Mesendoderm (in vitro differentiated cells): Measurements from ENCODE around the gene MND1.
A peak's percentile ranks its signal among the peaks of the same experiment; 100 is the strongest.

Experiments
- DNase-seq: peaks from one replicate; pipeline ENCODE4 v3.0.0; 2013
- H2AK5ac ChIP-seq: 2 replicates; pipeline ENCODE4 v1.6.1; 2013; ENCODE audit warnings: low read length, inconsistent platforms
- H2BK120ac ChIP-seq: 2 replicates; pipeline ENCODE4 v1.6.1; 2013; ENCODE audit warnings: low read depth, mild to moderate bottlenecking, low read length, moderate library complexity, mixed read lengths
- H2BK15ac ChIP-seq: replicated peaks from 2 replicates; pipeline ENCODE4 v1.6.1; 2013; ENCODE audit warnings: low read depth, mild to moderate bottlenecking, moderate library complexity
- H2BK5ac ChIP-seq: 2 replicates; pipeline ENCODE4 v1.6.1; 2013; ENCODE audit warnings: low read length, inconsistent platforms
- H3K18ac ChIP-seq: 2 replicates; pipeline ENCODE4 v1.6.1; 2013; ENCODE audit warnings: mild to moderate bottlenecking, low read length, mixed read lengths
- H3K23ac ChIP-seq: one replicate; pipeline ENCODE4 v1.6.1; 2013; ENCODE audit warnings: low read length
- H3K27ac ChIP-seq: 2 replicates; pipeline ENCODE4 v1.5.1; 2013; ENCODE audit warnings: low read depth, mild to moderate bottlenecking, inconsistent platforms, low read length, moderate library complexity
- H3K27me3 ChIP-seq: 2 replicates; pipeline ENCODE4 v1.6.1; 2013; ENCODE audit warnings: low read length, control low read depth, mild to moderate bottlenecking, inconsistent platforms; ENCODE audit not compliant: insufficient read depth, poor library complexity
- H3K36me3 ChIP-seq: 2 replicates; pipeline ENCODE4 v1.6.1; 2013; ENCODE audit warnings: low read length, inconsistent platforms; ENCODE audit not compliant: control insufficient read depth, insufficient read depth
- H3K4ac ChIP-seq: one replicate; pipeline ENCODE4 v1.6.1; 2013; ENCODE audit warnings: low read depth, mild to moderate bottlenecking, low read length, moderate library complexity
- H3K4me1 ChIP-seq: 2 replicates; pipeline ENCODE4 v1.6.1; 2013; ENCODE audit warnings: low read depth, low read length, inconsistent platforms; ENCODE audit not compliant: control insufficient read depth
- H3K4me2 ChIP-seq: 2 replicates; pipeline ENCODE4 v1.6.1; 2013; ENCODE audit warnings: low read length
- H3K4me3 ChIP-seq: 2 replicates; pipeline ENCODE4 v1.5.1; 2013; ENCODE audit warnings: mild to moderate bottlenecking, low read length
- H3K56ac ChIP-seq: one replicate; pipeline ENCODE4 v1.6.1; 2013; ENCODE audit warnings: low read length
- H3K79me1 ChIP-seq: 2 replicates; pipeline ENCODE4 v1.6.1; 2013; ENCODE audit warnings: low read length, inconsistent platforms
- H3K79me2 ChIP-seq: 2 replicates; pipeline ENCODE4 v1.6.1; 2013; ENCODE audit warnings: mild to moderate bottlenecking, low read length; ENCODE audit not compliant: control insufficient read depth, insufficient read depth
- H3K9ac ChIP-seq: 2 replicates; pipeline ENCODE4 v1.6.1; 2013; ENCODE audit warnings: low read length, inconsistent platforms
- H4K5ac ChIP-seq: one replicate; pipeline ENCODE4 v1.6.1; 2013; ENCODE audit warnings: low read length
- H4K8ac ChIP-seq: one replicate; pipeline ENCODE4 v1.6.1; 2013; ENCODE audit warnings: low read depth, mild to moderate bottlenecking, control low read depth, low read length, moderate library complexity
- WGBS: extraction: QIAGEN DNeasy Blood & Tissue Kit; methylation state at CpG from one replicate; pipeline ENCODE4 v1.1.7; 2013; ENCODE audit warnings: low lambda C conversion rate, missing lambda C conversion rate; ENCODE audit not compliant: insufficient coverage; ENCODE audit errors: extremely low coverage; 5-methylcytosine and 5-hydroxymethylcytosine counted together

MND1 gene

DNA sequence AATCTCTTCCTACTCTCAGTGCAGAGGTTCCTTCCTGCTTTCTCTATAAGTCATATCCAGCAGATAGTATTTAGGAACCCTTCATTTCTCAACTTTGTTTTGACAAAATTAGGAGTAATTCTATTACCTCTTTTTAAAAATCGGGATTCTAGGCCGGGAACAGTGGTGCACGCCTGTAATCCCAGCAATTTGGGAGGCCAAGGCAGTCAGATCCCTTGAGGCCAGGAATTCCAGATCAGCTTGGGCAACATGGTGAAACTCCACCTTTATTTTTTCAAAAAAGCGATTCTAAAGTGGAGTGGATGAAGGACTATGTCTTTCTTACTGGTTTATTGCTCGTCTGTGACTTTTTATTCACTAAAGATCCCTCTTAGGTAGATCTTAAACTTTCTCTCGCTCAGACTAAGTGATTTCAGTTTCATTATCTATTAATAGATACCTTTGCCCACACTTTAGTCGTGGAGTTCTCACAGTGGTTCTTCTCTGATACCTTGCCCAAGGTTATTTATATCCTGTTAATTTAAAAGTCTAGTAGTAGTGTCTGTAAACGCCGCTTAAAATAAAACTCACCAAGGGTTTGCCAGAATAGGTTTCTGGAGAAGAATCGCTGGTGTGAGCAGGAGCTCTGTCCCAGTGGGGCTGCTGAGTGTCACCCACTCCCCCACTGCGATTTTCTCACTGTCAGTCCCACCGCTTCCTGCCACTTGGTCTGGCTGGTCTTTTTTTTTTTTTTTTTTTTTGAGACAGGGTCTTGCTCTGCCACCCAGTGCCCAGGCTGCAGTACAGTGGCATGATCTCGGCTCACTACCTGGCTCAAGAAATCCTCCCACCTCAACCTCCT, 94.6 kb downstream of the MND1 start:
- no CpG with 5 or more reads among the region's 13 CpGs for WGBS

GRCh38 chr4:153439831-153440230, 95.3 kb downstream of the MND1 start:
- no peak overlapping the region for H2BK5ac ChIP-seq
- no peak overlapping the region for H3K4me3 ChIP-seq
- H2BK15ac ChIP-seq: no peak overlapping the region
- no peak overlapping the region for H4K8ac ChIP-seq
- no peak for DNase-seq
- H3K4me1 ChIP-seq: no peaks in the 10 kb centered on the region
- no peaks in the 10 kb centered on the region for H3K79me2 ChIP-seq
- H3K36me3 ChIP-seq: no peaks in the 10 kb centered on the region
- H3K4me2 ChIP-seq: no peak overlapping the region
- no CpG with 5 or more reads among the region's 9 CpGs for WGBS
- no peak overlapping the region for H4K5ac ChIP-seq
- H3K4ac ChIP-seq: no peak overlapping the region
- no peak overlapping the region for H3K9ac ChIP-seq
- no peak overlapping the region for H3K23ac ChIP-seq
- no peaks in the 10 kb centered on the region for H3K79me1 ChIP-seq
- no peak overlapping the region for H3K56ac ChIP-seq
- no peak overlapping the region for H3K27ac ChIP-seq
- no peak overlapping the region for H3K18ac ChIP-seq
- no peak overlapping the region for H2AK5ac ChIP-seq
- no peak overlapping the region for H2BK120ac ChIP-seq
- no peaks in the 10 kb centered on the region for H3K27me3 ChIP-seq

More for the DNA sequence above, 94.6 kb downstream of the MND1 start:
- no peak overlapping the region for H2AK5ac ChIP-seq
- no peak overlapping the region for H3K56ac ChIP-seq
- H3K4ac ChIP-seq: no peak overlapping the region
- H3K27me3 ChIP-seq: no peaks in the 10 kb centered on the region
- no peak overlapping the region for H3K27ac ChIP-seq
- H3K4me3 ChIP-seq: no peak overlapping the region
- no peak overlapping the region for H3K9ac ChIP-seq
- H2BK120ac ChIP-seq: no peak overlapping the region
- DNase-seq: no peak
- no peaks in the 10 kb centered on the region for H3K79me1 ChIP-seq
- no peak overlapping the region for H3K4me2 ChIP-seq
- H3K18ac ChIP-seq: no peak overlapping the region
- H3K36me3 ChIP-seq: no peaks in the 10 kb centered on the region
- no peak overlapping the region for H2BK15ac ChIP-seq
- no peak overlapping the region for H4K8ac ChIP-seq
- H4K5ac ChIP-seq: no peak overlapping the region
- no peaks in the 10 kb centered on the region for H3K79me2 ChIP-seq
- H3K23ac ChIP-seq: no peak overlapping the region
- H3K4me1 ChIP-seq: no peaks in the 10 kb centered on the region
- no peak overlapping the region for H2BK5ac ChIP-seq

- no peak overlapping the region for H3K9ac ChIP-seq
- H3K27ac ChIP-seq: no peak overlapping the region
- H3K23ac ChIP-seq: no peak overlapping the region
- H3K4ac ChIP-seq: no peak overlapping the region
- H3K27me3 ChIP-seq: no peaks in the 10 kb centered on the region
- H3K4me1 ChIP-seq: no peaks in the 10 kb centered on the region
- H3K4me2 ChIP-seq: no peak overlapping the region
- H3K79me1 ChIP-seq: no peaks in the 10 kb centered on the region
- H3K18ac ChIP-seq: no peak overlapping the region
- H3K36me3 ChIP-seq: no peaks in the 10 kb centered on the region
- no peak overlapping the region for H2BK120ac ChIP-seq
- H2BK5ac ChIP-seq: no peak overlapping the region
- no peak overlapping the region for H3K56ac ChIP-seq
- H2AK5ac ChIP-seq: no peak overlapping the region
- no peak for DNase-seq
- H3K4me3 ChIP-seq: no peak overlapping the region
- no peak overlapping the region for H4K5ac ChIP-seq
- H4K8ac ChIP-seq: no peak overlapping the region
- WGBS: no CpG with 5 or more reads among the region's 6 CpGs
- H3K79me2 ChIP-seq: no peaks in the 10 kb centered on the region
- no peak overlapping the region for H2BK15ac ChIP-seq
These were observed 96.0 kb downstream of the MND1 start for GRCh38 chr4:153440475-153440874.

DNA sequence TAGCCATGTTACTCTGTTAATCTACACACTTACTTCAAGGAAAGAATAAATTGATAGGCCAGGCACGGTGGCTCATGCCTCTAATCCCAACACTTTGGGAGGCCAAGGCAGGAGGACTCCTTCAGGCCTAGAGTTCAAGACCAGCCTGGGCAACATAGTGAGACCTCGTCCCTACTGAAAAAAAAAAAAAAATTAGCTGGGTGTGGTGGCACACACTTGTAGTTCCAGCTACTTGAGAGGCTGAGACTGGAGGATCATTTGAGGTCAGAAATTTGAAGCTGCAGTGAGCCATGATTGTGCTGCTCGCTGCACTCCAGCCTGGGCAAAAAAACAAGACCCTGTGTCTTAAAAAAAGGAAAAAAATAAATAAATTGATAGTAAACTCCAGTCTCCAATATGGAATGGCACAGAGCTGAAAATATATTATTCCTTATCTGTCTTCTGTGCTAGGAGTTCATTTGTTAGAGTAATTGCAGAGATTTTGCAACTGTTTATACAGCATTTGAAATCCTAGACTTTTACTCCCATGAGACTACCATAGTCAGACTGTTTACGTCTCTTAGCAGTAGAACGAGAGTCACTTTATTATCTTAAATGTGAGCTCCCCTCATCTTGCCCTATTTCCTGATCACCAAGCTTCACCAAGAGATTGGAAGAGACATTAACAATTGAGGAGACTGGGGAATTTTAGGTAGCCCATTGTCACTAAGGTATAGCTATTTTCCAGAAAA, 102.9 kb downstream of the MND1 start:
- no peaks in the 10 kb centered on the region for H3K36me3 ChIP-seq
- no peaks in the 10 kb centered on the region for H3K79me1 ChIP-seq
- H3K4me2 ChIP-seq: no peak overlapping the region
- H2BK120ac ChIP-seq: no peak overlapping the region
- no peak overlapping the region for H2AK5ac ChIP-seq
- no peak overlapping the region for H3K56ac ChIP-seq
- no peak overlapping the region for H2BK5ac ChIP-seq
- no peak overlapping the region for H4K8ac ChIP-seq
- no peaks in the 10 kb centered on the region for H3K27me3 ChIP-seq
- H2BK15ac ChIP-seq: no peak overlapping the region
- no CpG with 5 or more reads among the region's 5 CpGs for WGBS
- no peak overlapping the region for H3K9ac ChIP-seq
- H3K18ac ChIP-seq: no peak overlapping the region
- no peak overlapping the region for H4K5ac ChIP-seq
- no peak overlapping the region for H3K27ac ChIP-seq
- H3K23ac ChIP-seq: no peak overlapping the region
- no peak overlapping the region for H3K4ac ChIP-seq
- no peak overlapping the region for H3K4me3 ChIP-seq
- peaks cover 2% of the 10 kb centered on the region for H3K4me1 ChIP-seq
- DNase-seq: no peak
- H3K79me2 ChIP-seq: no peaks in the 10 kb centered on the region

DNA sequence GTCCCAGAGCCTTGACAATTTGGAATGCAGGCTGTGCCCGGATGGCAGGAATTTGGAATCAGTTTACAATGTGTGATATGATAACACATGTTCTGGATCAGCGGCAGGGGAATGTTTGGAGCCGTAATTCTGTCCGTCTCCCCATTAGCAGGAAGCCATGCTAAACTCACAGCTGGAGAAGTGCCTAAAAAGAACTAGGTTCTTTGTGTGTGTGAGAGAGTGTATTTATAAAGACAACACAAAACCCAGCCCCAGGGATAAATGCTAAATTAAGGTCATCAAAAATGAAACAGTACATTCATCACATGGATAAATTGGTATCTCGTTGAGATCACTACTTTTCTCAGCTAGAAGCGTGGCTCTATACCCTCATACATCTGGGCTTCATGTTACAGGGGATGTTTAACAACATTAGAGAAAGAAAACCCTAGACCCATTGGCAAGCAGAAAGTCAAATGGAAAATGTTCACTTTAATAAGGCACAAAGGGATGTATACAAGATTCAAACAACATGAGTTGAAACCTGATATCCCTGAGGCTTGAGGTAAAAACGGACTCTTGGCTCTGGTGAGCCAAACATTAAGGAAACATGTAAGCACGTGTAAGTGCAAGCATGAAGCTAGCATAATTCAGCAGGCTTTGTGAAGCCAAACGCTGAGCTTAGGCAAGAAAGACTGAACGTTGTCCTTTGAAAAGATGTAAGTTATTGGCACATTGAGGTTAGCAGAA, 103.7 kb downstream of the MND1 start:
- Histone ChIP-seq H3K79me1 (no peaks in the 10 kb centered on the region), H3K18ac (no peak overlapping the region), H3K27ac (no peak overlapping the region), H2BK120ac (no peak overlapping the region), H3K56ac (no peak overlapping the region), H3K4me1 (peaks cover 2% of the 10 kb centered on the region), H3K4me3 (no peak overlapping the region), H2AK5ac (peak overlapping the region; percentile 37), H3K27me3 (no peaks in the 10 kb centered on the region), H3K9ac (no peak overlapping the region), H2BK5ac (no peak overlapping the region), H3K79me2 (no peaks in the 10 kb centered on the region), H4K8ac (no peak overlapping the region), H4K5ac (no peak overlapping the region), H3K4me2 (no peak overlapping the region), H2BK15ac (no peak overlapping the region), H3K36me3 (no peaks in the 10 kb centered on the region), H3K23ac (no peak overlapping the region), H3K4ac (no peak overlapping the region)
- WGBS: no CpG with 5 or more reads among the region's 10 CpGs
- no peak for DNase-seq
